Panc1 (cell line): ENCODE results near the gene NPLOC4.

ENCODE experiments used
- CTCF ChIP-seq: fragments of 450-650 bp; IDR thresholded peaks from 2 replicates; pipeline ENCODE4 v1.5.1; 2017; ENCODE audit warnings: mild to moderate bottlenecking
- POLR2AphosphoS5 ChIP-seq: IDR thresholded peaks from 2 replicates; pipeline ENCODE4 v1.6.1; 2012; ENCODE audit warnings: mild to moderate bottlenecking, low read depth, low read length, moderate library complexity
- TCF7L2 ChIP-seq: IDR thresholded peaks from 2 replicates; pipeline ENCODE4 v1.6.1; 2011; ENCODE audit warnings: mild to moderate bottlenecking, low read depth, low read length, inconsistent platforms

DNA sequence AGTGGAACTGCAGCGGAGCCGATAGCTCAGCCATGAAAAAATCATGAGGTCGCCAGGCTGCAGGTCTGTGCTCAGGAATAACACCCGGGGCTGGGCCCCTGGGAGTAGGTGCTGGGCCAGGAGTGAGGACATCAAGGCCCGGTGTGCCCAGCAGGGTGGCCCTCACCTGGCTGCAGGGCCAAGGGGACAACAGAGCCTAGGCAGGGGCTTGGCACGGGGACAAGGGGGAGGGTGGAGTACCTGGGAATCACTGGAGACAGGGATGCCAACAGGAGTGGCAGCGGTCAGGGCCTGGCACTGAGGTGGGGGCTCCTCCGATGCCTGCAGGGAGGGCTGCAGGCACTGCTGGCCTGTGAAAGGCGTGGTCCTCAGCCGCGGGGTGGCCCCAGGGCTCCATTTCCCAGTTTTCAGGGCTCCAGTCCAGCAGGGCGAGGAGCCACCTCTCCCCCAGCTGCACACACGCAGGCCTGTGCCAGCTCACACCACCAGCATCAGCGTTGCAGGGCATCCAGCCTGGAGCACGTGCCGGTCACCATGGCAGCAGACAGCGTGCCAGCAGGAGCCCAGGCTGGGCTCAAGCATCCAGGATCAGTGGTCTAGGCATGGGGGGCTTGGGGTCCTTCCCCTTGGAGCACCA, 113.4 kb downstream of the NPLOC4 start:
- TF ChIP-seq CTCF (no peak; the same call in 1 of the 2 replicates), TCF7L2 (no peak), POLR2AphosphoS5 (no peak; the same call in 1 of the 2 replicates)
